Fibroblast of mammary gland (primary cell): ENCODE measurements around the gene CD84.
"Not testable (repeated sequence)": the region's sequence is repeated elsewhere in the genome, so short reads cannot be mapped to it uniquely, and the experiment has no call there.

Experiments used
- DNase-seq: peaks from one replicate; pipeline ENCODE4 v3.0.0-alpha.2; 2010; ENCODE audit warnings: low read depth
- H3K4me3 ChIP-seq: 2 replicates; pipeline ENCODE4 v1.5.1; 2011; ENCODE audit warnings: low read depth, mild to moderate bottlenecking, low read length, moderate library complexity; ENCODE audit not compliant: control insufficient read depth
- TF ChIP-seq, protein P1 (sequence below): conservative IDR thresholded peaks from 2 replicates; pipeline ENCODE4 v1.5.1; 2011; ENCODE audit warnings: low read depth, low read length, inconsistent platforms; ENCODE audit not compliant: control insufficient read depth, insufficient read depth

CD84 gene, protein sequence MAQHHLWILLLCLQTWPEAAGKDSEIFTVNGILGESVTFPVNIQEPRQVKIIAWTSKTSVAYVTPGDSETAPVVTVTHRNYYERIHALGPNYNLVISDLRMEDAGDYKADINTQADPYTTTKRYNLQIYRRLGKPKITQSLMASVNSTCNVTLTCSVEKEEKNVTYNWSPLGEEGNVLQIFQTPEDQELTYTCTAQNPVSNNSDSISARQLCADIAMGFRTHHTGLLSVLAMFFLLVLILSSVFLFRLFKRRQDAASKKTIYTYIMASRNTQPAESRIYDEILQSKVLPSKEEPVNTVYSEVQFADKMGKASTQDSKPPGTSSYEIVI

DNA sequence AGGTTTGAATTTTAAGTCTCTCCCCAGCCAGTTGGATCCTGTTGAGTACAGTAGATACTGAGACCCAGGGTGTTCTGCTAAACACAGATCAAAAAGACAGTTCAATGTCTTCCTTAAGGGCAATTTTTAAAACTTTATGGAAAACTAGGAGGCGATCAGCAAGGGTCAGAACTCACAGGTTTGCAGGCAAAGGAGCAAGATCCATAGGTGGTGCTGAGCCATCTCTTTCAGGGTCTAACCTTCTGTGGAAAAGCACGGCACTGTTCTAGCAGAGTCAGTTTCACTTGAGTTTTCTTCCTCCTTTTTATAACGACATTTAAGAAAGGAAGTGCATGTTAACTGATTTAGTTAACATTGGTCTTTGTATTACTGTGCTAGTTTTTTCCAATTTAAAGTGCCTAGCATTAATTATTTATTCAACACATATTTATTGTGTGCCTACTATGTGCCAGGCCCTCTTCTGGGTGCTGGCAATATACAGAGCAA lies at the start of gene CD84:
TSS of gene CD84 (minus strand) at position 281 of the 486 bp plus-strand sequence. CDS start at position 222, 59 bp downstream.
- TF ChIP-seq, protein P1, sequence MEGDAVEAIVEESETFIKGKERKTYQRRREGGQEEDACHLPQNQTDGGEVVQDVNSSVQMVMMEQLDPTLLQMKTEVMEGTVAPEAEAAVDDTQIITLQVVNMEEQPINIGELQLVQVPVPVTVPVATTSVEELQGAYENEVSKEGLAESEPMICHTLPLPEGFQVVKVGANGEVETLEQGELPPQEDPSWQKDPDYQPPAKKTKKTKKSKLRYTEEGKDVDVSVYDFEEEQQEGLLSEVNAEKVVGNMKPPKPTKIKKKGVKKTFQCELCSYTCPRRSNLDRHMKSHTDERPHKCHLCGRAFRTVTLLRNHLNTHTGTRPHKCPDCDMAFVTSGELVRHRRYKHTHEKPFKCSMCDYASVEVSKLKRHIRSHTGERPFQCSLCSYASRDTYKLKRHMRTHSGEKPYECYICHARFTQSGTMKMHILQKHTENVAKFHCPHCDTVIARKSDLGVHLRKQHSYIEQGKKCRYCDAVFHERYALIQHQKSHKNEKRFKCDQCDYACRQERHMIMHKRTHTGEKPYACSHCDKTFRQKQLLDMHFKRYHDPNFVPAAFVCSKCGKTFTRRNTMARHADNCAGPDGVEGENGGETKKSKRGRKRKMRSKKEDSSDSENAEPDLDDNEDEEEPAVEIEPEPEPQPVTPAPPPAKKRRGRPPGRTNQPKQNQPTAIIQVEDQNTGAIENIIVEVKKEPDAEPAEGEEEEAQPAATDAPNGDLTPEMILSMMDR, result no peak
- no peak within 1 kb of the TSS for H3K4me3 ChIP-seq
- DNase-seq, result no peak

DNA sequence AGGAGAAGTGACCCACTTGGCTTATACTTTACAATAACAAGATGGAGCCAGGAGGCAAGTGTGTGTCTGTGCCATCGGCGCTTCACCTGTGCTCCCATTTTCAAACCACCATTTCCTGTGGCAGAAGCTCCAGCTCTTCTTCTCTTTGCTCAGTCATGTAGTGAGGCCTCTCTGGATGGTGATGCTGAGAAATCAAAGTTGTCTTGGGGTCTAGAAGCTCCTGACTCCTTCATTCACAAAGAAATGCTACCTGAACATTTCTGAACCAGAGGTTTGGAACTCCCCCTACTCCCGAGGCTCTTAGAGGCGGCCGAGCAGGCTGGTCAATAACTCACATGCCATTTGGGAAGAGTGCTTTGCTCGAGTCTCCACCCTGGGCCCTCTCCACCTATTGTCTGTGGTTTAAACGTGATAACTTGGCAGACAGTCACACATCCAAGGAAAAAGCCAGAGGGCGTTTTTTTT lies 49.5 kb upstream of the CD84 start:
- no peak overlapping the region for H3K4me3 ChIP-seq
- TF ChIP-seq, protein P1, result no peak
- no peak for DNase-seq

DNA sequence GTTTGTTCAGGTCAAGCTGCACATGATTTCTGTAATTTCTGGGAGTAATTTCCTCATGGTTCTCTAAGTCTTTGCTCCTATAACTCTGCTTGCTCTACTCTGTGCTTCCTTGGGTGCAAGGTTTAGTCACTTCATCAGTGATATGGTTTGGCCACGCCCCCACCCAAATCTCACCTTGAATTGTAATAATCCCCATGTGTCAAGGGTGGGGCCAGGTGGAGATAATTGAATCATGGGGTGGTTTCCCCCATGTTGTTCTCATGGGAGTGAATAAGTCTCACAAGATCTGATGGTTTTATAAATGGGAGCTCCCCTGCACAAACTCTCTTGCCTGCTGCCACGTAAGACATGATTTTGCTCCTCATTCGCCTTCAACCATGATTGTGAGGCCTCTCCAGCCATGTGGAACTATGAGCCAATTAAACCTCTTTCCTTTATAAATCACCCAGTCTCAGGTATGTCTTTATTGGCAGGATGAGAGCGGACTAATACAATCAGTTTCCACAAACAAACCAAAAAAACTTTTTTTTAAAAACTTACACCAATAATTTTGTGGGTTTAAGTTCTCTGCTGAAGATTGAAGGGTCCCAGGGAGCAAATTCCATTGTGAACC lies 48.5 kb upstream of the CD84 start:
- not testable (repeated sequence) for H3K4me3 ChIP-seq, DNase-seq

DNA sequence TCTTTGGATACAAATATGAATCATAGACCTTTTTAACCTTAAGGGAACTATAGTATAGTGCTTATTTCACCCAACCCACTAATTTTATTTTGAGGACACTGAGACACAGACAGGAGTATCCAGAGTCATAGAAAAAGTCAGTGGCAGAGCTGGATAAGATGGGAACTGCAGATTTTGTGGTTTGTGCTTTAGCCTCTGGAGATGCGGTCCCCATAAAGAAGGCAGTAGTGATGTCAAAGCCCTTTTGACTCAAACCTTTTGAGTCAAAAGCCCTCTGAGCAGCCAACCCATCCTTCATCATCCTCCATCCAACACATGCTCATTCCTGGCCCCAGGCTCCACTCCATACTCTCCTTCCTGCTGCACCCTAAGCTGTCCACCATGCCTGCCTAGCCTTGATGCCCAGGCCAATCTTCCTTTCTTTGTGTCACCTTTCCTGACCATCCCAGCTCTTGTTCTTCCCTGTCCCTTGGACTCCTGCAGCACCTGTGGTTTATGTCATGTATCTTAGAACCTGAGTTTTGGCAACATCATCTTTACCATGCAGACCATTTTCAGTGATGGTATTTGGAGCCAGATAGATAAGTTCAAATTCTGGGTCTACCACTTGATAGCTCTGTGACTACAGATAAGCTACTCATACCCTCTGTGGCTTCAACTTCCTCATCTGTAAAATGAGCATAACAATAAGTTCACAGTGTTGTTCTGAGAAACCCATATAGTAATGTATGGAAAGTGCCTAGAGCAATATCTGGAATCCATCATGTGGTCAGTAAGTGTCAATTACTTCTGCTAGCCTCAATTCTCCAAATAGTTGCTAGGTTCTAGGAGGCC lies 47.4 kb upstream of the CD84 start:
- H3K4me3 ChIP-seq, result no peak overlapping the region
- DNase-seq, result no peak
- TF ChIP-seq, protein P1, result no peak

DNA sequence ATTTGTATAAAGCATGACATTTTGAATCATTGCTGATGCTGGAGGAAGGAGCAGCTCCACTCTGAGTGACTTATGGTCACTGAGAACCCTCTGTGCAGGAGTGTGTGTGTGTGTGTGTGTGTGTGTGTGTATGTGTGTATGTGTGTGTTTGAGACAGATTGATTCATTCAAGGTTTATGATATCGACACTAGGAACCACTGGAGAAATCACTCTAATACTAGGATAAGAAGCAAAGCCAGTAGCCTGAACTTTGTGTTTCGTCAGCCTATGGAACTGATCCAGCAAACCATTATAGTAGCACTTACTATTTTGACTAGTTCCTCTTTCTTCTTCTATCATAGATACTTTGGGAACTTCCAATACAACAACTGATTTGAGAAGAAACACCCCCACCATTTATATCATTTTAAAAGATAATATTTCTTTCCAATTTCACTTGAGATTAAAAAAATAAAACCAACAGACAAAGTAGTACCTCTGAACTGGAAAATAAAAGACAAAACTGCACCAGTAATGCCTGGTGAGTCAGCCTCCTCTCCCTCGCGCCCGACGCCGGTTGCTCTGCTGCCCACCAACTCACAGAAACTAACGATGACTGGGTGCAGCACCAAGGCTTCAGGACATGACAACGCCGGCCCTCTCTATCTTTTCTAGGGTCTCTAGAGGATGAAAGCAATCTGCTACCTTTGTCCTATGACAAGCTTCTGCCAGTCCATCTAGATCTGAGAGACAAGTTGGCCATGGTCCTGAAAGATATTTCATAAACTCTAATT lies 46.6 kb upstream of the CD84 start:
- TF ChIP-seq, protein P1, result no peak
- no peak overlapping the region for H3K4me3 ChIP-seq
- no peak for DNase-seq

DNA sequence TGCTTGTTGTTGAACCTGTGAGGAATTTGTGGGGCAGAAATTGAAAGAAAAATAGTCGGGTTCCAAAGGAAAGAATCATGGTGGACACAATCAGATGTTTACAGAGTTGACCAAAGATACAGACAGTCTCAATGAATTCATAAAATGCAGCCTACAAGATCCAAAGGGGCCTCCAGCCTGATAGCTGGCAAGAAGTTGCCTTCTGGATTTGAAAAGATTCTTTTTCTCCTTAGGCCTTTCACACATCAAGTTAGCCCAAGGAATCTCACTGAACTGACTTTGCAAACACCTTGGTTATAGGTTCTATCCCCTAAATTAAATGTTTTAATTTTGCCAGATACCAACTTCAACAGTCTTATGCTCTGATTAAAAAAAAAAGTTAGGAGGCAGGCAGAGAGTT lies 46.0 kb upstream of the CD84 start:
- TF ChIP-seq, protein P1, result no peak
- no peak for DNase-seq
- H3K4me3 ChIP-seq, result no peak overlapping the region
